ENCODE results near the gene GGT5. TPM values are rescaled to one million over a fixed set of nuclear protein-coding genes. Genes with fewer than 3 reads are reported as not detected.
"Not testable (repeated sequence)": the region's sequence is repeated elsewhere in the genome, so short reads cannot be mapped to it uniquely, and the experiment has no call there.

Gene GGT5
- total RNA-seq, 2 experiments from 2014 or later: not detected

DNA sequence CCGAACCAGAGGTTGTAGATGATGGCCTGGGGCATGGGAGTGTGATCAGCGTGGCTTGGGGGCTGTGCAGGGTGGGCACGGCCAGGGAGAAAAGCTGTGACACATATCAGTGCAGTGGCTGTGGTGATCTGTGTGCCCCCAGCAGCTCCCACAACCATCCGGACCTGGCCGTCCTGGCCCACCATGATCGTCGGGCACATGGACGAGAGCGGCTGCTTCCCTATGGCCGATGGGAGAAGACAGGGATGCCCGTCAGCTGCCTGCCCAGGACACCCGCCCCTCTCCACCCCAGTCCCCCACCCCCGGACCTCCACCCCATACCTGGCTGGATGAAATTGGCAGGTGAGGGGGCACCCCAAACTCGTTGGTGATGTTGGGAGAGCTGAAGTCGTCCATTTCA lies 3.7 kb upstream of the GGT5 start:
- H3K36me3 Mint-ChIP-seq (ENCODE audit: low read depth); H3K4me3 ChIP-seq (ENCODE audit: low read length); CTCF ChIA-PET; H3K9me3 Mint-ChIP-seq; H3K27me3 ChIP-seq (ENCODE audit: control insufficient read depth in 1 of 2, insufficient read depth in 2 of 2, low read length in 2 of 2); H3K4me1 Mint-ChIP-seq (ENCODE audit: low read depth); H3K36me3 ChIP-seq (ENCODE audit: insufficient read depth, low read length); H3K9me3 ChIP-seq (ENCODE audit: control insufficient read depth in 1 of 2, insufficient read depth in 1 of 2, low read length in 2 of 2); DNase-seq; H3K27ac Mint-ChIP-seq; POLR2A ChIA-PET; ATAC-seq (ENCODE audit: poor library complexity); H3K27ac ChIP-seq (ENCODE audit: low read depth in 1 of 2, low read length in 2 of 2); H3K4me3 Mint-ChIP-seq; H3K27me3 Mint-ChIP-seq: not testable (repeated sequence)
- intact Hi-C loops (cut with DNase I, micrococcal nuclease): loop anchor here (5.0 to 10.0 kb wide), 2 partner anchors 64 to 116 kb away; partner anchors contain the start of gene SUSD2 (in 1 of the 2)
- peaks cover 13% of the 10 kb centered on the region for H3K4me1 ChIP-seq (ENCODE audit: insufficient read depth, low read length)

DNA sequence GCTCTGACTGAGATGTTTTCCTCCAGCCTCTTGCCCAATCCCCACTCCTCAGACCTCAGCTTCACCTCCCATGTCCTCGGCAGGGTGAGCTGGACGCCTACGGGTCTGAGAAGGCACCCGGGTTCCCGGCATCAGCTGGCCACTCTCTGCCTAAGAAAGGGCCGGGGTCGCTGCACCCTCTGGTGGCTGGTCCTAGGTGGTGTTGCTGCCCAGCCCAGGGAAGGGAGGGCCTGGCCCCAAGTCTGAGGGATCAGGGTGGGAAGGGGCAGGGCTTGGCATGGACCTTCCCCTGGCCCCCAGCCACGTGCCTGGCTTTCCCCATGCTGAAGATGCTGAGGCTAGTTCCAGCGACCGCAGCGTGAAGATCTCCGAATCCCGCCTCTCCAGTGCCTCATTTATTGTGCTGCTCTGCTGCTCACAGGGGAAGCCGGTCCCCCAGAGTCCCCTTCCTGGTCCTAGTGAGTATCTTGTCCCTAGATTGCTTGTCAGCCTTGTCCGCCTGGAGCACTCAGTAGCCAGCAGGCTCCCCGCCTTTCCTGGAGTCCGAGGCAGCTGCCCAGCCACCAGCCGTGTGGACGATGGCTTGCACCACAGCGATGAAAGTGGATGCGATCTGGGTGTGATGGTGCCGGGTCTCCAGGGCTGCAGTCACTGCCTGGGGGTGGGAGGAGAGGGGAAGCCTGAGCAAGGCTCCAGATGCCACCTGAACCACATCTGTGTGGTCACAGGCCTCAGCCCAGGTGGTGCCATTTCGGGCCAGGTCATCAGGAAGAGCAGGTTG lies 2.9 kb upstream of the GGT5 start:
- ChIA-PET CTCF (no interaction called here), POLR2A (no interaction called here)
- Histone ChIP-seq H3K9me3 (ENCODE audit: control insufficient read depth in 1 of 2, insufficient read depth in 1 of 2, low read length in 2 of 2) (no peaks in the 10 kb centered on the region), H3K27ac (ENCODE audit: low read depth in 1 of 2, low read length in 2 of 2) (no peak overlapping the region), H3K27me3 (ENCODE audit: control insufficient read depth in 1 of 2, insufficient read depth in 2 of 2, low read length in 2 of 2) (no peaks in the 10 kb centered on the region), H3K4me3 (ENCODE audit: low read length) (no peak overlapping the region), H3K4me1 (ENCODE audit: insufficient read depth, low read length) (peaks cover 22% of the 10 kb centered on the region), H3K36me3 (ENCODE audit: insufficient read depth, low read length) (no peaks in the 10 kb centered on the region)
- Mint-ChIP-seq H3K4me3 (no peak overlapping the region), H3K27ac (no peak overlapping the region), H3K36me3 (ENCODE audit: low read depth) (no peaks in the 10 kb centered on the region), H3K27me3 (no peaks in the 10 kb centered on the region), H3K4me1 (ENCODE audit: low read depth) (peaks cover 17% of the 10 kb centered on the region), H3K9me3 (no peaks in the 10 kb centered on the region)
- ATAC-seq (ENCODE audit: poor library complexity): peak; percentile 55
- DNase-seq: peak in 13 of 14 experiments; percentile 17 to 71 (median 43)
- TF ChIP-seq, protein P1, sequence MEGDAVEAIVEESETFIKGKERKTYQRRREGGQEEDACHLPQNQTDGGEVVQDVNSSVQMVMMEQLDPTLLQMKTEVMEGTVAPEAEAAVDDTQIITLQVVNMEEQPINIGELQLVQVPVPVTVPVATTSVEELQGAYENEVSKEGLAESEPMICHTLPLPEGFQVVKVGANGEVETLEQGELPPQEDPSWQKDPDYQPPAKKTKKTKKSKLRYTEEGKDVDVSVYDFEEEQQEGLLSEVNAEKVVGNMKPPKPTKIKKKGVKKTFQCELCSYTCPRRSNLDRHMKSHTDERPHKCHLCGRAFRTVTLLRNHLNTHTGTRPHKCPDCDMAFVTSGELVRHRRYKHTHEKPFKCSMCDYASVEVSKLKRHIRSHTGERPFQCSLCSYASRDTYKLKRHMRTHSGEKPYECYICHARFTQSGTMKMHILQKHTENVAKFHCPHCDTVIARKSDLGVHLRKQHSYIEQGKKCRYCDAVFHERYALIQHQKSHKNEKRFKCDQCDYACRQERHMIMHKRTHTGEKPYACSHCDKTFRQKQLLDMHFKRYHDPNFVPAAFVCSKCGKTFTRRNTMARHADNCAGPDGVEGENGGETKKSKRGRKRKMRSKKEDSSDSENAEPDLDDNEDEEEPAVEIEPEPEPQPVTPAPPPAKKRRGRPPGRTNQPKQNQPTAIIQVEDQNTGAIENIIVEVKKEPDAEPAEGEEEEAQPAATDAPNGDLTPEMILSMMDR (IDR thresholded peaks at IDR 0.05): peak; percentile 41
- intact Hi-C loops (cut with DNase I, micrococcal nuclease): loop anchor here (1.0 to 10.0 kb wide), 4 partner anchors 58 to 140 kb away; partner anchors contain the start of gene SUSD2 (in 1 of the 2)

GRCh38 chr22:24247011-24247507 lies 2.2 kb upstream of the GGT5 start:
- intact Hi-C loops (cut with DNase I, micrococcal nuclease): loop anchor here (1.0 to 10.0 kb wide), 4 partner anchors 58 to 140 kb away; partner anchors contain the start of gene SUSD2 (in 1 of the 2)
- no peak for ATAC-seq (ENCODE audit: poor library complexity)
- no peak overlapping the region for H3K27ac ChIP-seq (ENCODE audit: low read depth in 1 of 2, low read length in 2 of 2)
- H3K4me3 Mint-ChIP-seq: no peak overlapping the region
- no peaks in the 10 kb centered on the region for H3K9me3 Mint-ChIP-seq
- peaks cover 23% of the 10 kb centered on the region for H3K4me1 Mint-ChIP-seq (ENCODE audit: low read depth)
- H3K27me3 ChIP-seq (ENCODE audit: control insufficient read depth in 1 of 2, insufficient read depth in 2 of 2, low read length in 2 of 2): no peaks in the 10 kb centered on the region
- H3K9me3 ChIP-seq (ENCODE audit: control insufficient read depth in 1 of 2, insufficient read depth in 1 of 2, low read length in 2 of 2): no peaks in the 10 kb centered on the region
- no peak overlapping the region for H3K27ac Mint-ChIP-seq
- CTCF ChIA-PET: no interaction called here
- H3K27me3 Mint-ChIP-seq: no peaks in the 10 kb centered on the region
- POLR2A ChIA-PET: no interaction called here
- TF ChIP-seq, protein P1 (IDR thresholded peaks at IDR 0.05): no peak
- no peak overlapping the region for H3K4me3 ChIP-seq (ENCODE audit: low read length)
- no peak for DNase-seq
- H3K36me3 Mint-ChIP-seq (ENCODE audit: low read depth): no peaks in the 10 kb centered on the region
- no peaks in the 10 kb centered on the region for H3K36me3 ChIP-seq (ENCODE audit: insufficient read depth, low read length)
- H3K4me1 ChIP-seq (ENCODE audit: insufficient read depth, low read length): peaks cover 29% of the 10 kb centered on the region

- H3K4me1 Mint-ChIP-seq (ENCODE audit: low read depth): peaks cover 29% of the 10 kb centered on the region
- H3K36me3 ChIP-seq (ENCODE audit: insufficient read depth, low read length); H3K27ac Mint-ChIP-seq; H3K9me3 Mint-ChIP-seq; H3K27ac ChIP-seq (ENCODE audit: low read depth in 1 of 2, low read length in 2 of 2); H3K36me3 Mint-ChIP-seq (ENCODE audit: low read depth); H3K4me3 ChIP-seq (ENCODE audit: low read length); DNase-seq; CTCF ChIA-PET; H3K27me3 ChIP-seq (ENCODE audit: control insufficient read depth in 1 of 2, insufficient read depth in 2 of 2, low read length in 2 of 2); H3K4me3 Mint-ChIP-seq; H3K27me3 Mint-ChIP-seq; ATAC-seq (ENCODE audit: poor library complexity); H3K9me3 ChIP-seq (ENCODE audit: control insufficient read depth in 1 of 2, insufficient read depth in 1 of 2, low read length in 2 of 2): not testable (repeated sequence)
- intact Hi-C loops (cut with DNase I, micrococcal nuclease): loop anchor here (5.0 to 10.0 kb wide), 2 partner anchors 61 to 114 kb away; partner anchors contain the start of gene SUSD2 (in 1 of the 2)
- H3K4me1 ChIP-seq (ENCODE audit: insufficient read depth, low read length): peaks cover 30% of the 10 kb centered on the region
- POLR2A ChIA-PET: interaction anchor here (0.6 kb wide), 1 partner anchor 1053 kb away, joined by 3 read pairs; no protein-coding TSS in a partner anchor
These were observed 991 bp upstream of the GGT5 start for GRCh38 chr22:24245584-24246561.

Measured in CD4-positive, alpha-beta T cell (primary cell).